CD14-positive monocyte (primary cell): ENCODE results near the gene EDIL3. TPM values are rescaled to one million over a fixed set of nuclear protein-coding genes. Genes with fewer than 3 reads are reported as not detected.
"Not testable (repeated sequence)": the region's sequence is repeated elsewhere in the genome, so short reads cannot be mapped to it uniquely, and the experiment has no call there.

Source experiments
- DNase-seq, 3 donors: peaks; one replicate each; pipeline ENCODE4 v3.0.0-alpha.2; 2011 to 2022
- H2AFZ ChIP-seq: 2 replicates; pipeline ENCODE4 v1.6.0; 2012; ENCODE audit warnings: mild to moderate bottlenecking, low read depth, low read length, inconsistent platforms; ENCODE audit not compliant: insufficient read depth, poor library complexity, severe bottlenecking
- H3K27ac ChIP-seq, 2 donors: 1 replicate in 1 of 2; 2 replicates in 1 of 2; pipeline ENCODE4 v1.5.1; 2012 to 2013; ENCODE audit warnings: low read length in 2 of 2, control low read depth in 1 of 2, inconsistent platforms in 1 of 2, low read depth in 1 of 2, mild to moderate bottlenecking in 1 of 2
- H3K27me3 ChIP-seq, 2 donors: one replicate each; pipeline versions ENCODE4 v1.6.0 to v1.6.1; 2011 to 2013; ENCODE audit warnings: low read length in 2 of 2; ENCODE audit not compliant: control insufficient read depth in 2 of 2, insufficient read depth in 2 of 2
- H3K36me3 ChIP-seq, 2 donors: replicated peaks in 1 of 2; 1 replicate in 1 of 2; 2 replicates in 1 of 2; pipeline versions ENCODE4 v1.5.1 to v1.6.1; 2012 to 2013; ENCODE audit warnings: low read length in 2 of 2, control low read depth in 1 of 2, inconsistent platforms in 1 of 2, mild to moderate bottlenecking in 1 of 2; ENCODE audit not compliant: insufficient read depth in 2 of 2, control insufficient read depth in 1 of 2
- H3K4me1 ChIP-seq, 2 donors: 1 replicate in 1 of 2; 2 replicates in 1 of 2; pipeline versions ENCODE4 v1.5.1 to v1.6.1; 2012 to 2013; ENCODE audit warnings: low read length in 2 of 2, control low read depth in 1 of 2, inconsistent platforms in 1 of 2, mild to moderate bottlenecking in 1 of 2, moderate library complexity in 1 of 2; ENCODE audit not compliant: insufficient read depth in 2 of 2, control insufficient read depth in 1 of 2
- H3K4me2 ChIP-seq: replicated peaks from 2 replicates; pipeline ENCODE3; 2012; ENCODE audit warnings: low read length, moderate library complexity, mild to moderate bottlenecking; ENCODE audit not compliant: poor library complexity, severe bottlenecking; ENCODE audit errors: extremely low read depth
- H3K4me3 ChIP-seq, 3 experiments: fragments of 200-600 bp in 1 of 3; sonication (generic) in 1 of 3; replicated peaks in 1 of 3; 1 replicate in 2 of 3; 2 replicates in 1 of 3; pipeline ENCODE4 v1.5.1; 2011 to 2013; ENCODE audit warnings: low read length in 3 of 3, mild to moderate bottlenecking in 3 of 3, control low read depth in 2 of 3, low read depth in 2 of 3, inconsistent platforms in 1 of 3, moderate library complexity in 1 of 3
- H3K79me2 ChIP-seq: 2 replicates; pipeline ENCODE4 v1.6.0; 2012; ENCODE audit warnings: mild to moderate bottlenecking, control low read depth, inconsistent platforms, low read length, moderate library complexity; ENCODE audit not compliant: insufficient read depth
- H3K9ac ChIP-seq: 2 replicates; pipeline ENCODE4 v1.6.0; 2017; ENCODE audit warnings: low read length, mild to moderate bottlenecking; ENCODE audit not compliant: insufficient read depth, poor library complexity, severe bottlenecking
- H3K9me3 ChIP-seq, 2 donors: replicated peaks in 1 of 2; 1 replicate in 1 of 2; 2 replicates in 1 of 2; pipeline versions ENCODE4 v1.5.1 to v1.6.1; 2012 to 2013; ENCODE audit warnings: low read length in 2 of 2, control low read depth in 1 of 2; ENCODE audit not compliant: control insufficient read depth in 1 of 2, insufficient read depth in 1 of 2
- H4K20me1 ChIP-seq: 2 replicates; pipeline ENCODE4 v1.6.0; 2012; ENCODE audit warnings: mild to moderate bottlenecking, low read length, control low read depth, moderate library complexity; ENCODE audit not compliant: insufficient read depth
- H3K27ac Mint-ChIP-seq, 7 donors: one replicate each; pipeline ENCODE4 v1.8.0; 2020; ENCODE audit warnings: mild to moderate bottlenecking in 7 of 7, mixed read lengths in 7 of 7, moderate library complexity in 6 of 7, inconsistent platforms in 2 of 7
- H3K27me3 Mint-ChIP-seq, 3 donors: one replicate each; pipeline ENCODE4 v1.8.0; 2021 to 2022; ENCODE audit warnings: low read depth in 3 of 3, mild to moderate bottlenecking in 3 of 3, mixed read lengths in 3 of 3, moderate library complexity in 3 of 3, inconsistent platforms in 1 of 3
- H3K36me3 Mint-ChIP-seq, 2 donors: one replicate each; pipeline ENCODE4 v1.8.0; 2020; ENCODE audit warnings: mixed read lengths in 2 of 2, inconsistent platforms in 1 of 2, mild to moderate bottlenecking in 1 of 2
- H3K4me1 Mint-ChIP-seq: one replicate; pipeline ENCODE4 v1.8.0; 2020; ENCODE audit warnings: mild to moderate bottlenecking, mixed read lengths
- H3K4me3 Mint-ChIP-seq, 2 donors: one replicate each; pipeline ENCODE4 v1.8.0; 2020; ENCODE audit warnings: mild to moderate bottlenecking in 2 of 2, mixed read lengths in 2 of 2, moderate library complexity in 1 of 2
- H3K9me3 Mint-ChIP-seq, 7 donors: one replicate each; pipeline ENCODE4 v1.8.0; 2020 to 2022; ENCODE audit warnings: mixed read lengths in 7 of 7, mild to moderate bottlenecking in 6 of 7, moderate library complexity in 6 of 7, inconsistent platforms in 2 of 7
- WGBS: methylation state at CpG from one replicate; pipeline ENCODE4 v1.1.5; 2013; ENCODE audit warnings: missing lambda C conversion rate; ENCODE audit not compliant: insufficient coverage; 5-methylcytosine and 5-hydroxymethylcytosine counted together
- intact Hi-C, 2 donors: fragments of 100-400 bp; cut with micrococcal nuclease; formaldehyde crosslinking; loops; one replicate each; pipeline versions ENCODE4 v1.15.0 to v1.15.1; 2023
- polyA plus RNA-seq, 3 donors: library from polyadenylated mRNA; depleted of rRNA in 1 of 3; unstranded in 2 of 3; stranded (reverse) in 1 of 3; fragments of 300-500 nt in 2 of 3; fragments of >200 nt in 1 of 3; fragmentation: Illumina TruSeq in 2 of 3; gene quantifications; 1 replicate in 2 of 3; 2 replicates in 1 of 3; pipeline ENCODE4 v1.2.3, GENCODE V29; 2012 to 2021
- TF ChIP-seq, protein P1 (sequence below): fragments of 200-600 bp; IDR thresholded peaks from one replicate; pipeline ENCODE4 v1.8.0; 2022; ENCODE audit warnings: antibody characterized with exemption, mild to moderate bottlenecking

EDIL3 gene
- polyA plus RNA-seq, 3 donors: 0.09 TPM; not detected in 2

DNA sequence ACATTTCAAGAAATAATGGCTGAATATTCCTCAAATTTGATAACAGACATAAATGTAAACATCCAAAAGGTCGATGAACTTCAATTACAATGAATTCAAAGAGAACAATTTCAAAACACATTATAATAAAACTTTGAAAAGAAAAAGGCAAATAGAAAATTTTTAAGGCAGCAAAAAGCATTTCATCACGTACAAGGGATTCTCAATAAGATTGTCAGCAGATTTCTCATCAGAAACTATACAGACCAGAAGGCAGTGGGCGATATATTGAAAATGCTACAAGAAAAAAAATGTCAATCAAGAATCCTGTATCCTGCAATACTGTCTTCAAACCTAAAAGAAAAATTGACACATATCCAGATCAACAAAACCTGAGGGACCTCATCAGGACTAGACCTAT lies 62.0 kb downstream of the EDIL3 start:
- no peaks in the 10 kb centered on the region for H3K27me3 ChIP-seq
- no peak for DNase-seq
- H3K4me2 ChIP-seq: no peak overlapping the region
- no peak overlapping the region for H2AFZ ChIP-seq
- H3K27ac Mint-ChIP-seq: no peak overlapping the region
- no peaks in the 10 kb centered on the region for H3K4me1 Mint-ChIP-seq
- H3K27me3 Mint-ChIP-seq: peaks cover 0 to 5% (median 2%) of the 10 kb centered on the region in 3 donors
- no peaks in the 10 kb centered on the region for H3K36me3 Mint-ChIP-seq
- H3K4me1 ChIP-seq: no peaks in the 10 kb centered on the region
- H3K4me3 ChIP-seq: no peak overlapping the region
- H3K4me3 Mint-ChIP-seq: no peak overlapping the region
- WGBS: no CpG with 5 or more reads among the region's 3 CpGs
- H3K9me3 ChIP-seq: peaks cover 2 to 5% of the 10 kb centered on the region in 2 donors
- no peaks in the 10 kb centered on the region for H4K20me1 ChIP-seq
- peaks cover 0 to 16% (median 11%) of the 10 kb centered on the region in 7 donors for H3K9me3 Mint-ChIP-seq
- no peaks in the 10 kb centered on the region for H3K36me3 ChIP-seq
- intact Hi-C loops: no loop called here
- TF ChIP-seq, protein P1, sequence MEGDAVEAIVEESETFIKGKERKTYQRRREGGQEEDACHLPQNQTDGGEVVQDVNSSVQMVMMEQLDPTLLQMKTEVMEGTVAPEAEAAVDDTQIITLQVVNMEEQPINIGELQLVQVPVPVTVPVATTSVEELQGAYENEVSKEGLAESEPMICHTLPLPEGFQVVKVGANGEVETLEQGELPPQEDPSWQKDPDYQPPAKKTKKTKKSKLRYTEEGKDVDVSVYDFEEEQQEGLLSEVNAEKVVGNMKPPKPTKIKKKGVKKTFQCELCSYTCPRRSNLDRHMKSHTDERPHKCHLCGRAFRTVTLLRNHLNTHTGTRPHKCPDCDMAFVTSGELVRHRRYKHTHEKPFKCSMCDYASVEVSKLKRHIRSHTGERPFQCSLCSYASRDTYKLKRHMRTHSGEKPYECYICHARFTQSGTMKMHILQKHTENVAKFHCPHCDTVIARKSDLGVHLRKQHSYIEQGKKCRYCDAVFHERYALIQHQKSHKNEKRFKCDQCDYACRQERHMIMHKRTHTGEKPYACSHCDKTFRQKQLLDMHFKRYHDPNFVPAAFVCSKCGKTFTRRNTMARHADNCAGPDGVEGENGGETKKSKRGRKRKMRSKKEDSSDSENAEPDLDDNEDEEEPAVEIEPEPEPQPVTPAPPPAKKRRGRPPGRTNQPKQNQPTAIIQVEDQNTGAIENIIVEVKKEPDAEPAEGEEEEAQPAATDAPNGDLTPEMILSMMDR: no peak
- H3K27ac ChIP-seq: no peak overlapping the region
- no peak overlapping the region for H3K9ac ChIP-seq
- no peaks in the 10 kb centered on the region for H3K79me2 ChIP-seq

DNA sequence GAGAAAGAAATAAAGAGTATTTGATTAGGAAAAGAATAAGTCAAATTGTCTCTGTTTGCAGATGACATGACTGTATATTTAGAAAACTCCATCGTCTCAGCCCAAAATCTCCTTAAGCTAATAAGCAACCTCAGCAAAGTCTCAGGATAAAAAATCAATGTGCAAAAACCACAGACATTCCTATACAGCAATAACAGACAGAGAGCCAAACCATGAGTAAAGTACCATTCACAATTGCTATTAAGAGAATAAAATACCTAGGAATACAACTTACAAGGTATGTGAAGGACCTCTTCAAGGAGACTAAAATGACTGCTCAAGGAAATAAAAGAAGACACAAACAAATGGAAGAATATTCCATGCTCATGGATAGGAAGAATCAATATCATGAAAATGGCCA lies 66.9 kb downstream of the EDIL3 start:
- H3K36me3 Mint-ChIP-seq, H3K27ac Mint-ChIP-seq, H3K4me3 ChIP-seq, H3K9me3 ChIP-seq, DNase-seq, H4K20me1 ChIP-seq, H3K27ac ChIP-seq, H3K4me1 Mint-ChIP-seq, H3K27me3 ChIP-seq, H3K4me2 ChIP-seq, H3K4me3 Mint-ChIP-seq, H3K27me3 Mint-ChIP-seq, H3K9ac ChIP-seq, H3K4me1 ChIP-seq, H3K79me2 ChIP-seq, H2AFZ ChIP-seq, intact Hi-C loops, H3K36me3 ChIP-seq: not testable (repeated sequence)
- no CpG with 5 or more reads among the region's 1 CpG for WGBS
- H3K9me3 Mint-ChIP-seq: peaks cover 3 to 18% (median 11%) of the 10 kb centered on the region in 7 donors

DNA sequence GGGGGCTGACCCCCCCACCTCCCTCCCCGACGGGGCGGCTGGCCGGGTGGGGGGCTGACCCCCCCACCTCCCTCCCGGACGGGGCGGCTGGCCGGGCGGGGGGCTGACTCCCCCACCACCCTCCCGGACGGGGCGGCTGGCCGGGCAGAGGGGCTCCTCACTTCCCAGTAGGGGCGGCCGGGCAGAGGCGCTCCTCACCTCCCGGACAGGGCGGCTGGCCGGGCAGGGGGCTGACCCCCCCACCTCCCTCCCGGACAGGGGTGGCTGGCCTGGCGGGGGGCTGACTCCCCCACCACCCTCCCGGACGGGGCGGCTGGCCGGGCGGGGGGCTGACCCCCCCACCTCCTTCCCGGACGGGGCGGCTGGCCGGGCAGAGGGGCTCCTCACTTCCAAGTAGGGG lies 72.4 kb downstream of the EDIL3 start:
- H3K4me1 ChIP-seq, H3K9ac ChIP-seq, intact Hi-C loops, H3K27ac Mint-ChIP-seq, H3K79me2 ChIP-seq, H3K4me3 ChIP-seq, H3K27ac ChIP-seq, H3K9me3 Mint-ChIP-seq, DNase-seq, H3K27me3 ChIP-seq, H3K36me3 Mint-ChIP-seq, H2AFZ ChIP-seq, H3K36me3 ChIP-seq, H3K27me3 Mint-ChIP-seq, H3K4me1 Mint-ChIP-seq, H4K20me1 ChIP-seq, H3K9me3 ChIP-seq, H3K4me2 ChIP-seq, H3K4me3 Mint-ChIP-seq: not testable (repeated sequence)
- WGBS: no CpG with 5 or more reads among the region's 30 CpGs

DNA sequence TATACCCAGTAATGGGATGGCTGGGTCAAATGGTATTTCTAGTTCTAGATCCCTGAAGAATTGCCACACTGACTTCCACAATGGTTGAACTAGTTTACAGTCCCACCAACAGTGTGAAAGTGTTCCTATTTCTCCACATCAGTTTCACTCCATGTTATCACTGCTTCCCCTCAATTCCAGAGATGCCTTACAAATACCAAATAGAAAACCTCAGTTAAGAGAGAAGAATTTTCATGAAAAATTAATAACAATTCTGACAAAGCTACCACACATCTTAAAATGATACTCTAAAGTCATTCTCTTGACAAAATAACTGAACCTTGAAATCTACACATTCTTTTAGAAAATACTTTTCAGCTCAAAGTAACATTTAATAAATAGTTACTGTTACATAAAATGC lies 74.8 kb downstream of the EDIL3 start:
- H3K4me3 ChIP-seq, H2AFZ ChIP-seq, H3K4me2 ChIP-seq, H3K36me3 Mint-ChIP-seq, H3K36me3 ChIP-seq, H3K9me3 ChIP-seq, H4K20me1 ChIP-seq, H3K9ac ChIP-seq, H3K4me1 ChIP-seq, H3K9me3 Mint-ChIP-seq, intact Hi-C loops, H3K4me3 Mint-ChIP-seq, H3K27ac ChIP-seq, DNase-seq, H3K27me3 Mint-ChIP-seq, H3K4me1 Mint-ChIP-seq, H3K27ac Mint-ChIP-seq, H3K27me3 ChIP-seq, H3K79me2 ChIP-seq: not testable (repeated sequence)
